Spleen (tissue), 7 donors: ENCODE results near the gene RFX2.

ENCODE experiments used
- POLR2A ChIP-seq, 3 donors: fragments of 450-650 bp; IDR thresholded peaks; one replicate each; pipeline ENCODE4 v1.5.1; 2017; ENCODE audit warnings: antibody characterized with exemption in 3 of 3, mild to moderate bottlenecking in 1 of 3
- TF ChIP-seq, protein P1 (sequence below), 11 experiments: fragments of 200-600 bp in 7 of 11; fragments of 450-650 bp in 4 of 11; sonication (generic) in 4 of 11; IDR thresholded peaks in 8 of 11; conservative IDR thresholded peaks in 3 of 11; 1 replicate in 7 of 11; 2 replicates in 4 of 11; pipeline versions ENCODE4 v1.4.0 to v1.8.0; 2016 to 2021; ENCODE audit warnings: antibody characterized with exemption in 11 of 11, inconsistent platforms in 4 of 11, mild to moderate bottlenecking in 1 of 11
- donor health status: DM: no; HTN: no; CAD: no; lungs with moderate emphysema.
- donor health status: DM: no; HTN: no; CAD: no.
- donor health status: DM: no; HTN: no; CAD: no.

DNA sequence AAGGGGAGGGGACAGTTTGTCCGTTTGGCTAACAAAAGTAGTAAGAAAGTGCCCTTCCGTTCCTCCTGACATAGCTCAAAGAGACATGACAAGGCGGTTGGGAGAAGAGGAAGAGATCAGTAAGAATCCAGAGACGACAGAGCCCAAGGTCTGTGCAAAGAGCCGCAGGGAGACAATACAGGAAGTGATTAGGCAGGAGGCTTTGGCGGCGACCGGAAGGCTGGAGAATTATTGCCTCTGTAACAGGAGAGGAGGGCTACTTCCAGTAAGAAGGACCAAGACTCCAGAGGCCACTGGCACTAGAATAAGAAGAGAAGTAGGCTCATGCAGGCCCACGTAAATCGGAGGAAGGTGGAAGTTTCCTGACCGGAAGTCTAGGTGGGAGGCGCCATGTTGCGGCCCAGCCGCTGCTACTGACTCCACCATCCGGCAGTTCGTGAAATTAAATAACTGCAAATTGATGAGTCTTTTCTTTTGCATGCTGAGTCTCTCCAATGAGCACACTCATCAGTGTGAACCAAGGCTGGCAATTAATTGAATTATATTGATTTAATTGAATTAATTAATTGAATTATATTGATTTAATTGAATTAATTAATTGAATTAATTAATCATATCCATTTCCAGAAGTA, 9.9 kb downstream of the RFX2 start:
- TF ChIP-seq, protein P1, sequence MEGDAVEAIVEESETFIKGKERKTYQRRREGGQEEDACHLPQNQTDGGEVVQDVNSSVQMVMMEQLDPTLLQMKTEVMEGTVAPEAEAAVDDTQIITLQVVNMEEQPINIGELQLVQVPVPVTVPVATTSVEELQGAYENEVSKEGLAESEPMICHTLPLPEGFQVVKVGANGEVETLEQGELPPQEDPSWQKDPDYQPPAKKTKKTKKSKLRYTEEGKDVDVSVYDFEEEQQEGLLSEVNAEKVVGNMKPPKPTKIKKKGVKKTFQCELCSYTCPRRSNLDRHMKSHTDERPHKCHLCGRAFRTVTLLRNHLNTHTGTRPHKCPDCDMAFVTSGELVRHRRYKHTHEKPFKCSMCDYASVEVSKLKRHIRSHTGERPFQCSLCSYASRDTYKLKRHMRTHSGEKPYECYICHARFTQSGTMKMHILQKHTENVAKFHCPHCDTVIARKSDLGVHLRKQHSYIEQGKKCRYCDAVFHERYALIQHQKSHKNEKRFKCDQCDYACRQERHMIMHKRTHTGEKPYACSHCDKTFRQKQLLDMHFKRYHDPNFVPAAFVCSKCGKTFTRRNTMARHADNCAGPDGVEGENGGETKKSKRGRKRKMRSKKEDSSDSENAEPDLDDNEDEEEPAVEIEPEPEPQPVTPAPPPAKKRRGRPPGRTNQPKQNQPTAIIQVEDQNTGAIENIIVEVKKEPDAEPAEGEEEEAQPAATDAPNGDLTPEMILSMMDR (IDR thresholded peaks at IDR 0.05 in 8 of 11, conservative IDR thresholded peaks at IDR 0.05 in 3 of 11): peak in 4 of 11 experiments; percentile 8 to 35 (median 20)
- no peak for TF ChIP-seq POLR2A (IDR thresholded peaks at IDR 0.05)
